GM18868 (cell line): ENCODE measurements around the gene BIVM.
A peak's percentile ranks its signal among the peaks of the same experiment; 100 is the strongest.

Source experiments
- ATAC-seq: cut with Tn5 transposase; IDR thresholded peaks from one replicate; pipeline ENCODE4 v1.9.1; 2021; ENCODE audit warnings: mild to moderate bottlenecking, moderate library complexity; ENCODE audit not compliant: unreplicated experiment

Gene BIVM

DNA sequence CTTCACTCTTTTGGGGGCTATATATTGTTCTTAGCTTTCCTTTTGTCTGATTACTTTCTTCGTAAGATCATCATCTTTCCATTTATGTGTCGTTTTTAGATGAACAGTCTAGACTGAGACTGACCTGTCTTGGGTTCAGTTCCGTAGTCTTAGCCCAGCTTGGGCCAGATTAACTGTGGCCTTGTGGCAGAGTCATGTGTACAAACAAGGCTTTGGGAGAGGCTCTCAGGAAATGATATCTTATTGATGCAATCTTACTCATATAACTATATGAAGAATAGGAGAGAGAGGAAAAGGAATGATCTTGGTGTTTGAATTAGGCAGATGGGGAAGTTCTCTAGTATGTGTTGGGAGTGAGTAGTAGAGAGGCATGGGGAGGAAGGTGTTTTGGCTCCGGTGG is 40.1 kb downstream of the BIVM start:
- ATAC-seq, result no peak

- no peak for ATAC-seq
These were observed 40.5 kb downstream of the BIVM start for GRCh38 chr13:102839462-102839861.

- peak; percentile 15 for ATAC-seq
These were observed 46.3 kb downstream of the BIVM start for GRCh38 chr13:102845289-102845629.

DNA sequence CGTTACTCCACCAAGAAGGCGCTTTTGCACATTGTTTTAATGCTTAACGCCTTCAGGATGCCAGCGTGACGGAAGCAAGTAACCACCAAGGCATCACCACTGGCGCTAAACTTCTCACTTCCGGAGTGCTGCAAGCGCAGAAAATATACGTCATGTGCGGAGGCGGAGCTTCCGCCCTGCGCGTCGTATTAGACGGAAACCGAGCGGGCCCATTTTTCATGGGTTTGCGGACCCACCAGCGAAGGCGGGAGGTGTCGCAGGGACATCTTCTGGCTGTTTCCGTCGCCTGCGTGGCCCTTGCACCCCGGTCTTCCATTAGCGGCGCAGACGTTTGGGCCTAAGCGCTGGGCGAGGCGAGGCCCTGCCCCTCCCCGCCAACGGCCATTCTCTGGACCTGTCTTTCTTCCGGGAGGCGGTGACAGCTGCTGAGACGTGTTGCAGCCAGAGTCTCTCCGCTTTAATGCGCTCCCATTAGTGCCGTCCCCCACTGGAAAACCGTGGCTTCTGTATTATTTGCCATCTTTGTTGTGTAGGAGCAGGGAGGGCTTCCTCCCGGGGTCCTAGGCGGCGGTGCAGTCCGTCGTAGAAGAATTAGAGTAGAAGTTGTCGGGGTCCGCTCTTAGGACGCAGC is 46.8 kb downstream of the BIVM start, which contains the start of gene ERCC5:
Gene ERCC5 (plus strand): TSS at position 403 of the 631 bp plus-strand sequence. CDS start 235 bp downstream, outside the sequence.
- peak; percentile 86 for ATAC-seq

DNA sequence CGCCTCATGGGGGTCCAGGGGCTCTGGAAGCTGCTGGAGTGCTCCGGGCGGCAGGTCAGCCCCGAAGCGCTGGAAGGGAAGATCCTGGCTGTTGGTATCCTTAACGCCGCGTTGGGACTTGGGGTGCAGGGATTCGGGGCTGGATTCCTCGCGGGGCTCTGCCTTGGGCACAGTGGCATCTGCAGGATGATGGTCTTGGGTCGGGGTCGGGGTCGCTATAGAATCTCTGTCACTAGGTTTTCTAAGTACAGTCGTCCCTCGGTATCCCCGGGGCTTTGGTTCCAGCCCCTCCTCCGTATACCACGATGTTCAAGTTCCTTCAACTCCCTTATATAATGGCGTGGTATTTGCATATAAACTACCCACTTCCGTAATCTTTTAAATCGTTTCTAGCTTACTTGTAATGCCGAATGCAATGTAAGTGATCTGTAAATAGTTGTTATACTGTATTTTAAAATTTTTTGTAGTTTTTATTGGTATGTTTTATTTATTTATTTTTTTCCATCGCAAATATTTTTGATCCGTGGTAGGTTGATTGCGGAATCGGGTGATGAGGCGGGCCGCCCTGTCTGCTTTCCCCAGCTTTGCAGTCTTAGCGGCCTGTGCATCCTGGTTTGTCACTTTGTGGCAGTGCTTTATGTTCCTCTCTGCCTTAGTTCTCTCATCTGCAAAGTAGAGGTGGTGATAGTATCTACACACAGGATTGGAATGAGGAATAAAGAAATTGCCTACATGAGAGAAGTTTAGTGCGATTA is 47.5 kb downstream of the BIVM start:
- ATAC-seq, result peak; percentile 36

GRCh38 chr13:102847272-102848234 is 48.6 kb downstream of the BIVM start:
- peak; percentile 9 for ATAC-seq

GRCh38 chr13:102848956-102849355 is 50.0 kb downstream of the BIVM start:
- no peak for ATAC-seq

GRCh38 chr13:102852556-102852955 is 53.6 kb downstream of the BIVM start:
- ATAC-seq, result no peak

DNA sequence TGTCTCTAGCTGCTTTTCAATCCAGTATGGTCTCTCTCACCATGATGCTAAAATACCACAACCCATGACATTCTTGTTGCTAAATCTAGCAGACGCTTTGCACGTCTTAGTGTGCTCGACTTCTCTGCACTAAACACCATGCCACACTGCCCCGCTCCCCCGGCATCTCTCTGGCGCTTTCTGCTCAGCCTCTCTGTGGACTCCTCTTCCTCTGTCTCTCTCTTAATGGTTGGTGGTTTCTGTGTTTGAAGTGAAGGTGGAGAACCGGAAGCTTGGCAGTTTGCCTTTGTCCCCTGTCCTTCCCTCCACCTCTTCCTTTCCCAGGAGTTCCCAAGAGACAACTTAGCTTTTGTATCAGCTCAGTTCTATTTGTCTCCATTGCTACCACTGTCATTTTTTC is 55.8 kb downstream of the BIVM start:
- ATAC-seq, result no peak

GRCh38 chr13:102856557-102856956 is 57.6 kb downstream of the BIVM start:
- no peak for ATAC-seq

DNA sequence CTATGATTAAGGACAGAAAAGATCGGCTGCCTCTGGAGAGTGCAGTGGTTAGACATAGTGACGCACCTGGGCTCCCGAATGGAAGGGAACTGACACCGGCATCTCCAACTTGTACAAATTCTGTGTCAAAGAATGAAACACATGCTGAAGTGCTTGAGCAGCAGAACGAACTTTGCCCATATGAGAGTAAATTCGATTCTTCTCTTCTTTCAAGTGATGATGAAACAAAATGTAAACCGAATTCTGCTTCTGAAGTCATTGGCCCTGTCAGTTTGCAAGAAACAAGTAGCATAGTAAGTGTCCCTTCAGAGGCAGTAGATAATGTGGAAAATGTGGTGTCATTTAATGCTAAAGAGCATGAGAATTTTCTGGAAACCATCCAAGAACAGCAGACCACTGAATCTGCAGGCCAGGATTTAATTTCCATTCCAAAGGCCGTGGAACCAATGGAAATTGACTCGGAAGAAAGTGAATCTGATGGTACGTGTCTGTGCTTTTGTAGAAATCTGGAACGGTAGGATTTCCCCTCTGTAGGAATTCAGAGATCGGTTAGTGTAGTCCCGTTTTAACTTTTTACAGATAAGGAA is 63.8 kb downstream of the BIVM start:
- ATAC-seq, result no peak

DNA sequence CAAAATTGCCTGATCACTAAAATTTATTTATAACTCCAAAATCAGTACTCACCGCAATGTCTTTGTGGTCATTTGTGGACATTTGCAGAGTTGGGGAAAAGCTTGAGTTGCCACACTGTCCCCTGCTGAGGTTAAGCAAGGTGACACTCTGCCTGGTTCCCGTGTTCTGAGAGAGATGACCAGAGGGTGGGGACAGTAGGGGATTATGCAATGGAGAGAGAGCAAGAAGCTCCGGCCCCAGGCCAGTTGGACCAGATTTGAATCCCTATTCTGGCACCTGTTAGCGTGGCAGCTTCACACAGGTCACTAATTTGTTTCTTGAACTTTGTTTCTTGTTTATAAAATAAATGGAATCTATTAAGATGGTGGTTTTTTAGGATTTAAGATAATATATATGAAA is 64.7 kb downstream of the BIVM start:
- no peak for ATAC-seq

- no peak for ATAC-seq
These were observed 69.5 kb downstream of the BIVM start for GRCh38 chr13:102868366-102868936.

GRCh38 chr13:102869948-102870676 is 71.2 kb downstream of the BIVM start:
- ATAC-seq, result peak; percentile 13

- peak; percentile 79 for ATAC-seq
These were observed 71.9 kb downstream of the BIVM start for GRCh38 chr13:102870677-102871415.

DNA sequence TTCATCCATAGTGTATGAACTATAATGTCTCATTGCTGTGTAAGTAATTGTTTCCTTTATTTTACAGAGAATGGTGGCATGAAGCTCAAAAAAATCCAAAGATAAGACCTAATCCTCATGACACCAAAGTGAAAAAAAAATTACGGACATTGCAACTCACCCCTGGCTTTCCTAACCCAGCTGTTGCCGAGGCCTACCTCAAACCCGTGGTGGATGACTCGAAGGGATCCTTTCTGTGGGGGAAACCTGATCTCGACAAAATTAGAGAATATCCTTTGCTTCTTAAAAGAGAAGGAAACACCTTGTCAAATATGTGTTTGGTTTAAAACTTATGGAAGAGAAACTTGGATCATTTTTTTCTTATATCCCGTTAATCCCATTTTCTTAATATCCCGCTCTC is 73.2 kb downstream of the BIVM start:
- no peak for ATAC-seq

DNA sequence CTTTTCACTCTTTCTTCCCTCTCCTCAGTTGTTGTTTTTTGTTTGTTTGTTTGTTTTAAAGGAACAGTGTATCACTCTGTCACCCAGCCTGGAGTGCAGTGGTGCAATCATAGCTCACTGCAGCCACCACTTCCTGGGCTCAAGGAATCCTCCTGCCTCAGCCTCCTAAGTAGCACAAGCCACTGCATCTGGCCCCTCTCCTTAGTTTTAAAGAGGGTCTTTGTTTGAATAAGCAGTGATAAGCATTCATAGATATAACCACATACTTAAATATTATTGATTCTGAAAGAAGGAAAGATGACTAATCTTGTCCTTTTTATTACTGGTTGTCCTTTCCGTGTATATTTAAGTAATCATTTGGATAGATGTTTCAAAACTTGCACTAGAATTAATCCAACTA is 73.6 kb downstream of the BIVM start:
- no peak for ATAC-seq

GRCh38 chr13:102873653-102874052 is 74.7 kb downstream of the BIVM start:
- ATAC-seq, result peak; percentile 80

DNA sequence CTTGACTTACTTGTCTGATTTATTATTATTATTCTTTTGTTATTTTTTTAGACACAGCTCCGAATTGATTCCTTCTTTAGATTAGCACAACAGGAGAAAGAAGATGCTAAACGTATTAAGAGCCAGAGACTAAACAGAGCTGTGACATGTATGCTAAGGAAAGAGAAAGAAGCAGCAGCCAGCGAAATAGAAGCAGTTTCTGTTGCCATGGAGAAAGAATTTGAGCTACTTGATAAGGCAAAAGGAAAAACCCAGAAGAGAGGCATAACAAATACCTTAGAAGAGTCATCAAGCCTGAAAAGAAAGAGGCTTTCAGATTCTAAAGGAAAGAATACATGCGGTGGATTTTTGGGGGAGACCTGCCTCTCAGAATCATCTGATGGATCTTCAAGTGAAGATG is 76.3 kb downstream of the BIVM start:
- ATAC-seq, result no peak
